CD14-positive monocyte (primary cell): ENCODE results near the gene TRAPPC6A. TPM values are rescaled to one million over a fixed set of nuclear protein-coding genes. Genes with fewer than 3 reads are reported as not detected.

Source experiments
- DNase-seq, 3 donors: peaks; one replicate each; pipeline ENCODE4 v3.0.0-alpha.2; 2011 to 2022
- H2AFZ ChIP-seq: 2 replicates; pipeline ENCODE4 v1.6.0; 2012; ENCODE audit warnings: mild to moderate bottlenecking, low read depth, low read length, inconsistent platforms; ENCODE audit not compliant: insufficient read depth, poor library complexity, severe bottlenecking
- H3K27ac ChIP-seq, 2 donors: 1 replicate in 1 of 2; 2 replicates in 1 of 2; pipeline ENCODE4 v1.5.1; 2012 to 2013; ENCODE audit warnings: low read length in 2 of 2, control low read depth in 1 of 2, inconsistent platforms in 1 of 2, low read depth in 1 of 2, mild to moderate bottlenecking in 1 of 2
- H3K27me3 ChIP-seq, 2 donors: one replicate each; pipeline versions ENCODE4 v1.6.0 to v1.6.1; 2011 to 2013; ENCODE audit warnings: low read length in 2 of 2; ENCODE audit not compliant: control insufficient read depth in 2 of 2, insufficient read depth in 2 of 2
- H3K36me3 ChIP-seq, 2 donors: replicated peaks in 1 of 2; 1 replicate in 1 of 2; 2 replicates in 1 of 2; pipeline versions ENCODE4 v1.5.1 to v1.6.1; 2012 to 2013; ENCODE audit warnings: low read length in 2 of 2, control low read depth in 1 of 2, inconsistent platforms in 1 of 2, mild to moderate bottlenecking in 1 of 2; ENCODE audit not compliant: insufficient read depth in 2 of 2, control insufficient read depth in 1 of 2
- H3K4me1 ChIP-seq, 2 donors: 1 replicate in 1 of 2; 2 replicates in 1 of 2; pipeline versions ENCODE4 v1.5.1 to v1.6.1; 2012 to 2013; ENCODE audit warnings: low read length in 2 of 2, control low read depth in 1 of 2, inconsistent platforms in 1 of 2, mild to moderate bottlenecking in 1 of 2, moderate library complexity in 1 of 2; ENCODE audit not compliant: insufficient read depth in 2 of 2, control insufficient read depth in 1 of 2
- H3K4me2 ChIP-seq: replicated peaks from 2 replicates; pipeline ENCODE3; 2012; ENCODE audit warnings: low read length, moderate library complexity, mild to moderate bottlenecking; ENCODE audit not compliant: poor library complexity, severe bottlenecking; ENCODE audit errors: extremely low read depth
- H3K4me3 ChIP-seq, 3 experiments: fragments of 200-600 bp in 1 of 3; sonication (generic) in 1 of 3; replicated peaks in 1 of 3; 1 replicate in 2 of 3; 2 replicates in 1 of 3; pipeline ENCODE4 v1.5.1; 2011 to 2013; ENCODE audit warnings: low read length in 3 of 3, mild to moderate bottlenecking in 3 of 3, control low read depth in 2 of 3, low read depth in 2 of 3, inconsistent platforms in 1 of 3, moderate library complexity in 1 of 3
- H3K79me2 ChIP-seq: 2 replicates; pipeline ENCODE4 v1.6.0; 2012; ENCODE audit warnings: mild to moderate bottlenecking, control low read depth, inconsistent platforms, low read length, moderate library complexity; ENCODE audit not compliant: insufficient read depth
- H3K9ac ChIP-seq: 2 replicates; pipeline ENCODE4 v1.6.0; 2017; ENCODE audit warnings: low read length, mild to moderate bottlenecking; ENCODE audit not compliant: insufficient read depth, poor library complexity, severe bottlenecking
- H3K9me3 ChIP-seq, 2 donors: replicated peaks in 1 of 2; 1 replicate in 1 of 2; 2 replicates in 1 of 2; pipeline versions ENCODE4 v1.5.1 to v1.6.1; 2012 to 2013; ENCODE audit warnings: low read length in 2 of 2, control low read depth in 1 of 2; ENCODE audit not compliant: control insufficient read depth in 1 of 2, insufficient read depth in 1 of 2
- H4K20me1 ChIP-seq: 2 replicates; pipeline ENCODE4 v1.6.0; 2012; ENCODE audit warnings: mild to moderate bottlenecking, low read length, control low read depth, moderate library complexity; ENCODE audit not compliant: insufficient read depth
- H3K27ac Mint-ChIP-seq, 7 donors: one replicate each; pipeline ENCODE4 v1.8.0; 2020; ENCODE audit warnings: mild to moderate bottlenecking in 7 of 7, mixed read lengths in 7 of 7, moderate library complexity in 6 of 7, inconsistent platforms in 2 of 7
- H3K27me3 Mint-ChIP-seq, 3 donors: one replicate each; pipeline ENCODE4 v1.8.0; 2021 to 2022; ENCODE audit warnings: low read depth in 3 of 3, mild to moderate bottlenecking in 3 of 3, mixed read lengths in 3 of 3, moderate library complexity in 3 of 3, inconsistent platforms in 1 of 3
- H3K36me3 Mint-ChIP-seq, 2 donors: one replicate each; pipeline ENCODE4 v1.8.0; 2020; ENCODE audit warnings: mixed read lengths in 2 of 2, inconsistent platforms in 1 of 2, mild to moderate bottlenecking in 1 of 2
- H3K4me1 Mint-ChIP-seq: one replicate; pipeline ENCODE4 v1.8.0; 2020; ENCODE audit warnings: mild to moderate bottlenecking, mixed read lengths
- H3K4me3 Mint-ChIP-seq, 2 donors: one replicate each; pipeline ENCODE4 v1.8.0; 2020; ENCODE audit warnings: mild to moderate bottlenecking in 2 of 2, mixed read lengths in 2 of 2, moderate library complexity in 1 of 2
- H3K9me3 Mint-ChIP-seq, 7 donors: one replicate each; pipeline ENCODE4 v1.8.0; 2020 to 2022; ENCODE audit warnings: mixed read lengths in 7 of 7, mild to moderate bottlenecking in 6 of 7, moderate library complexity in 6 of 7, inconsistent platforms in 2 of 7
- WGBS: methylation state at CpG from one replicate; pipeline ENCODE4 v1.1.5; 2013; ENCODE audit warnings: missing lambda C conversion rate; ENCODE audit not compliant: insufficient coverage; 5-methylcytosine and 5-hydroxymethylcytosine counted together
- intact Hi-C, 2 donors: fragments of 100-400 bp; cut with micrococcal nuclease; formaldehyde crosslinking; loops; one replicate each; pipeline versions ENCODE4 v1.15.0 to v1.15.1; 2023
- polyA plus RNA-seq, 3 donors: library from polyadenylated mRNA; depleted of rRNA in 1 of 3; unstranded in 2 of 3; stranded (reverse) in 1 of 3; fragments of 300-500 nt in 2 of 3; fragments of >200 nt in 1 of 3; fragmentation: Illumina TruSeq in 2 of 3; gene quantifications; 1 replicate in 2 of 3; 2 replicates in 1 of 3; pipeline ENCODE4 v1.2.3, GENCODE V29; 2012 to 2021
- TF ChIP-seq, protein P1 (sequence below): fragments of 200-600 bp; IDR thresholded peaks from one replicate; pipeline ENCODE4 v1.8.0; 2022; ENCODE audit warnings: antibody characterized with exemption, mild to moderate bottlenecking

TRAPPC6A gene
- polyA plus RNA-seq, 3 donors, result 49.7 to 82.7 (median 63.4) TPM

DNA sequence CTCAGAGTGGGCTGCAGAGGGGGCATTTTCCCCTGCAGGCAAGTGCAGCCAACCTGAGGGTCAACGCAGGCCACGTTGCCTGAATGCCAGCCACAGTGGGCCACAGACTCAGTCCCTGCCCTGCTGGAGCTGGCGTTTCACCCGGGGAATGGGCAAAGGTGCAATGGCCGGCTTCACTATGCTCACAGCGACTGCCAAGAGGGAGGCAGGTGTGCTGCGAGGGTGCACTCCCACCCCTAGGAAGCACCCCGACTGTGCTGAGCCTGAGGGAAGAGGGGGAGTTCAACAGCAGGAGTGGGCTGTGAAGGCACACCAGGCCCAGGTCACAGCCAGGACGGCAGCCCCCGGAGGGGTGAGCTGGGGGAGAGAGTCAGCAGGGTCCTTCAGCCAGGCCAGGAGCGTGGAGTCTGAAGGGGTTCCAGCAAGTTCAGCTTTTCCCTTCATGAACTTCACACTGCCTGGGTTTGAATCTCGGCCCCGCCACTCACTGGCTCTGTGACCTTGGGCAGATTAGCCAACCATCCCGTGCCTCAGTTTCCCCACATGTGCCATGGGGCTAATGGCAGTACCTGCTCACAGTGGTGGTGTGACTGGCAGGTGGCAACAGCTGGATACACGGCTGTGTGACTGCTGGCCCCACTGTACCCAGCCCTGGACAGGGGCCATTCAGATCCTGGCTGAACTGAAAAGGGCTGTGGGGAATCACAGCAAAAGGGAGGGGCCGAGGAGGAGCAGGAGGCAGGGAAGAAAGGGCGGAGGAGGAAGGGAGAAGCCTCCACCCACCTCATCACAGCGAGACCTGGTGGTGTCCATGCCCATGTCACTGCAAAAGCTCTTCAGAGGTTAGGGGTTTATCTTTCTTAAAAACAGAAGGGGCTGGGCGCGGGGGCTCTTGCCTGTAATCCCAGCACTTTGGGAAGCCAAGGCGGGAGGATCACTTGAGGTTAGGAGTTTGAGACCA, 7.6 kb downstream of the TRAPPC6A start:
- Mint-ChIP-seq H3K27me3 (peaks cover 1 to 2% (median 1%) of the 10 kb centered on the region in 3 donors), H3K36me3 (peaks cover 0 to 3% of the 10 kb centered on the region in 2 donors), H3K9me3 (no peaks in the 10 kb centered on the region), H3K4me3 (no peak overlapping the region), H3K4me1 (peaks cover 26% of the 10 kb centered on the region), H3K27ac (no peak overlapping the region)
- Histone ChIP-seq H3K4me3 (no peak overlapping the region), H3K4me1 (peaks cover 0 to 3% of the 10 kb centered on the region in 2 donors), H3K9me3 (no peaks in the 10 kb centered on the region), H3K79me2 (no peaks in the 10 kb centered on the region), H2AFZ (no peak overlapping the region), H4K20me1 (no peaks in the 10 kb centered on the region), H3K9ac (no peak overlapping the region), H3K27me3 (no peaks in the 10 kb centered on the region), H3K27ac (no peak overlapping the region), H3K36me3 (no peaks in the 10 kb centered on the region), H3K4me2 (no peak overlapping the region)
- TF ChIP-seq, protein P1, sequence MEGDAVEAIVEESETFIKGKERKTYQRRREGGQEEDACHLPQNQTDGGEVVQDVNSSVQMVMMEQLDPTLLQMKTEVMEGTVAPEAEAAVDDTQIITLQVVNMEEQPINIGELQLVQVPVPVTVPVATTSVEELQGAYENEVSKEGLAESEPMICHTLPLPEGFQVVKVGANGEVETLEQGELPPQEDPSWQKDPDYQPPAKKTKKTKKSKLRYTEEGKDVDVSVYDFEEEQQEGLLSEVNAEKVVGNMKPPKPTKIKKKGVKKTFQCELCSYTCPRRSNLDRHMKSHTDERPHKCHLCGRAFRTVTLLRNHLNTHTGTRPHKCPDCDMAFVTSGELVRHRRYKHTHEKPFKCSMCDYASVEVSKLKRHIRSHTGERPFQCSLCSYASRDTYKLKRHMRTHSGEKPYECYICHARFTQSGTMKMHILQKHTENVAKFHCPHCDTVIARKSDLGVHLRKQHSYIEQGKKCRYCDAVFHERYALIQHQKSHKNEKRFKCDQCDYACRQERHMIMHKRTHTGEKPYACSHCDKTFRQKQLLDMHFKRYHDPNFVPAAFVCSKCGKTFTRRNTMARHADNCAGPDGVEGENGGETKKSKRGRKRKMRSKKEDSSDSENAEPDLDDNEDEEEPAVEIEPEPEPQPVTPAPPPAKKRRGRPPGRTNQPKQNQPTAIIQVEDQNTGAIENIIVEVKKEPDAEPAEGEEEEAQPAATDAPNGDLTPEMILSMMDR, result no peak
- DNase-seq, result no peak
- intact Hi-C loops, result no loop called here
- WGBS, result over 99% methylated on average over 14 of the region's 21 CpGs

DNA sequence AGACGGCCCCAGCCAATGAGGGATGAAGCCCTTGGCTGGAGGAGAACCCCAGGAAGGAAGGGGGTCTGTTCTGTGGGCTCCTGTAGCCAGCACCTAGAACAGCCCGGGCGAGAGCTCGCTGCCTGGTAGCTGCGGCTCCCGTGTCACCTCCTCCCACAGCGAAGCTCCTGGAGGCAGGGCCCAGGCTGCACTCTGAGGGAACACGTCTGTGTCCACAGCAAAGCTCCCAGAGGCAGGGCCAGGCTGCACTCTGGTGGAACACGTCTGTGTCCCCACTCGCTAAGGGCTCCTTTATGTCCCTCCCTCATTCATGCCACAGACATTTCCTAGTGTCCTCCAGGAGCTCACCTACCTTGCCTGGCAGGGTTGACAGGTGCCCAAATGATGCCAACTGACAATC, 8.4 kb downstream of the TRAPPC6A start:
- H4K20me1 ChIP-seq, result no peaks in the 10 kb centered on the region
- peaks cover 7% of the 10 kb centered on the region in 2 donors for H3K4me1 ChIP-seq
- no peaks in the 10 kb centered on the region for H3K36me3 ChIP-seq
- peaks cover 0 to 3% of the 10 kb centered on the region in 2 donors for H3K36me3 Mint-ChIP-seq
- TF ChIP-seq, protein P1, result no peak
- no peaks in the 10 kb centered on the region for H3K27me3 ChIP-seq
- H3K9me3 ChIP-seq, result no peaks in the 10 kb centered on the region
- intact Hi-C loops, result no loop called here
- H3K4me3 Mint-ChIP-seq, result no peak overlapping the region
- no peak for DNase-seq
- no peak overlapping the region for H2AFZ ChIP-seq
- 94% methylated on average over 9 of the region's 10 CpGs for WGBS
- peaks cover 2 to 4% (median 3%) of the 10 kb centered on the region in 3 donors for H3K27me3 Mint-ChIP-seq
- H3K4me1 Mint-ChIP-seq, result peaks cover 28% of the 10 kb centered on the region
- no peak overlapping the region for H3K27ac Mint-ChIP-seq
- no peaks in the 10 kb centered on the region for H3K79me2 ChIP-seq
- no peak overlapping the region for H3K27ac ChIP-seq
- H3K9me3 Mint-ChIP-seq, result no peaks in the 10 kb centered on the region
- H3K9ac ChIP-seq, result no peak overlapping the region
- H3K4me3 ChIP-seq, result no peak overlapping the region
- no peak overlapping the region for H3K4me2 ChIP-seq
